D721Med (cell line): ENCODE data around the gene VTA1.
"Not testable (repeated sequence)": the region's sequence is repeated elsewhere in the genome, so short reads cannot be mapped to it uniquely, and the experiment has no call there.

Experiments
- DNase-seq: peaks from one replicate; pipeline ENCODE4 v3.0.0; 2011; ENCODE audit warnings: low spot score; ENCODE audit not compliant: insufficient read length
- FAIRE-seq: peaks from 2 replicates; lab custom pipeline; 2011; peaks lifted over from hg19 to GRCh38; lab: Jason Lieb, UNC
- TF ChIP-seq, protein P1 (sequence below): IDR thresholded peaks from 2 replicates; pipeline ENCODE4 v1.5.1; 2012; ENCODE audit warnings: mild to moderate bottlenecking, control low read depth; ENCODE audit not compliant: insufficient read depth; ENCODE audit errors: missing control alignments

Gene VTA1

GRCh38 chr6:142185641-142186040 is 38.6 kb downstream of the VTA1 start:
- TF ChIP-seq, protein P1, sequence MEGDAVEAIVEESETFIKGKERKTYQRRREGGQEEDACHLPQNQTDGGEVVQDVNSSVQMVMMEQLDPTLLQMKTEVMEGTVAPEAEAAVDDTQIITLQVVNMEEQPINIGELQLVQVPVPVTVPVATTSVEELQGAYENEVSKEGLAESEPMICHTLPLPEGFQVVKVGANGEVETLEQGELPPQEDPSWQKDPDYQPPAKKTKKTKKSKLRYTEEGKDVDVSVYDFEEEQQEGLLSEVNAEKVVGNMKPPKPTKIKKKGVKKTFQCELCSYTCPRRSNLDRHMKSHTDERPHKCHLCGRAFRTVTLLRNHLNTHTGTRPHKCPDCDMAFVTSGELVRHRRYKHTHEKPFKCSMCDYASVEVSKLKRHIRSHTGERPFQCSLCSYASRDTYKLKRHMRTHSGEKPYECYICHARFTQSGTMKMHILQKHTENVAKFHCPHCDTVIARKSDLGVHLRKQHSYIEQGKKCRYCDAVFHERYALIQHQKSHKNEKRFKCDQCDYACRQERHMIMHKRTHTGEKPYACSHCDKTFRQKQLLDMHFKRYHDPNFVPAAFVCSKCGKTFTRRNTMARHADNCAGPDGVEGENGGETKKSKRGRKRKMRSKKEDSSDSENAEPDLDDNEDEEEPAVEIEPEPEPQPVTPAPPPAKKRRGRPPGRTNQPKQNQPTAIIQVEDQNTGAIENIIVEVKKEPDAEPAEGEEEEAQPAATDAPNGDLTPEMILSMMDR = no peak
- no peak for DNase-seq
- peak; percentile 29 for FAIRE-seq

DNA sequence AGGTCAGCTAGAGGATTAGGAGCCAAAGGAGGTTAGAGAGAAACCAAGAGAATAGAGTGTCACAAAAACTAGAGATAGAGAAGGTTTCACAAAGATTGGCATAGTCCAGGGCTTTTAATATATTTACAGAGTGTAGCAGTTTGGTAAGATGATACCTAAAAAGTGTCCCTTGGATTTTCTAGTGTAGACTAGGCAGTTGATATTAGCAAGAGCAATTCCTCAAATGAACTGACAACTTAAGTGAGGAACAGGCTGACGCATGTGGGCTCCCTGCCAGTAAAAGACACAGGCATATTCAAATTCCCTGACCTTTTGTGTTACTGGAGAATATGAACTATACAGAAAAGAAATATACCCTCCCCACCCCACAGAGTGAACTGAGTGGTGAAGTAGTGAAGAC is 40.1 kb downstream of the VTA1 start:
- DNase-seq = no peak
- TF ChIP-seq, protein P1 = no peak
- FAIRE-seq = no peak

DNA sequence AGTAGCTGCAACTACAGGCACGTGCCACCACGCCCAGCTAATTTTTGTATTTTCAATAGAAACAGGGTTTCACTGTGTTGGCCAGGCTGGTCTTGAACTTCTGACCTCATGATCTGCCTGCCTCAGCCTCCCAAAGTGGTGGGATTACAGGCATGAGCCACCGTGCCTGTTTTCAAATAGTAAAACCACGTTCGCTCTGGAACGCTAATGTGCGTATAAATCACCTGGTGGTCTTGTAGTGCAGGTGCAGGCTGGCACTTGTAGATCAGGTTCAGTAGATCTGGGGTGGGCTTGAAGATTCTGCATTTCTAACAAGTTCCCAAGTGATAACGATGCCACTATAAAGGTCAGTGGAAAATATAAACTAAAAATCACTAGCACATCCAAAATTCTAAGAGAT is 41.3 kb downstream of the VTA1 start:
- not testable (repeated sequence) for FAIRE-seq, DNase-seq

DNA sequence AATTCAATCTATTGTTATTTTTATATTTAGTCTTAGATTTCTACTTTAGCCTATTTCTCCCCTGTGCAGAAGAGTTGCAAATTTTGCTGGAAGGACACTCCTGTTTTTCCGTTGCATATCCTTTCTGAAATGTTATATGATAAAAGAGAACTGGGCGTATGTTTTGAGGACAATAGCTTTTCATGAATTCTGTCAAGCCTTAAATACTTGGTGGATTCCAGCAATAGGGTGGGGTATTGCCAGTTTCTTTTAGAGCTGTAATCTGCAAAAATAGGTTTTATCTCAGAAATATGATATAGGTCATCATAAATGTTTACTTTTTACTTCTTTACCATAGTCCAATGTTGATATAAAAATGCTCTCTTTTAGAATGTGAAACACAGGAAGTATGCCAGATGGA is 42.0 kb downstream of the VTA1 start:
- FAIRE-seq (no peak), DNase-seq (no peak)
- TF ChIP-seq, protein P1 = no peak

DNA sequence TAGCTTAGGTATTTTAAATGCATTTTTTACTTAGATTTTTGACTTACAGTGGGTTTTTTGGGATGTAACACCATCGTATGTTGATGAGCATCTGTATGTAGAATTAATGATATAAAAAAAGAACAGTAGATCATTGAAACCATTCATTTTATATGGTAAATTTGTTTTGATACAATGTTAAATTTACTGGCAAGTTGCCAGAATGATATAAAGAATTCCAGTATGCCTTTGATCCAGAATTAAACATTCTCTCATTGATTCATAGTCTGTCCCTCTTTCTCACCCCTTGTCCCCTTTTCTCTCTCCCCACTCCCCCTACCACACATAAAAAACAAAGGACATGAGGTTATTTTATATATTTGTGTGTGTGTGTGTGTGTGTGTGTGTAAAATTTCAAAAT is 45.3 kb downstream of the VTA1 start:
- FAIRE-seq = no peak
- TF ChIP-seq, protein P1 = no peak

DNA sequence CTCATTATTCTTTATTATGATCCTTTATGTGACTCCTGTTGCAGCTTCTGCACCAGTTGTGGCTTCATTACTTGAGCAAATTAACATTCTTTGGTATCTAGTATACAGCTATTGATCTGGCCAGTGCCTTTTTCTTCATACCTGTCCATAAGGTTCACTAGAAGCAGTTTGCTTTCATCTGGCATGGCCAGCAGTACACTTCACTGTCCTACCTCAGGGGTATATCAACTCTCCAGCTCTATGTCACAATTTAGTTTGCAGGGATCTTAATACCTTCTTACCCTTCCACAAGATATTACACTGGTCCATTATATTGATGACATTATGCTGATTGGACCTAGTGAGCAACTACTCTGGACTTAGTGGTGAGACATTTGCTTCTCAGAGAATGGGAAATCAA is 46.6 kb downstream of the VTA1 start:
- TF ChIP-seq, protein P1 = no peak
- no peak for FAIRE-seq
- no peak for DNase-seq

More for the DNA sequence above, 45.3 kb downstream of the VTA1 start:
- no peak for DNase-seq

- no peak for FAIRE-seq
- DNase-seq = no peak
- TF ChIP-seq, protein P1 = no peak
These were observed 48.9 kb downstream of the VTA1 start for GRCh38 chr6:142195862-142196541.
